SK-N-MC (cell line): ENCODE results near the gene NINL.

Experiments
- EZH2 ChIP-seq: fragments of 200-600 bp; sonication (generic); IDR thresholded peaks from one replicate; pipeline ENCODE4 v1.6.1; 2017; ENCODE audit warnings: antibody characterized with exemption
- POLR2AphosphoS5 ChIP-seq: IDR thresholded peaks from 2 replicates; pipeline ENCODE4 v1.6.1; 2012; ENCODE audit warnings: mild to moderate bottlenecking, low read depth, low read length, borderline replicate concordance

GRCh38 chr20:25624500-25624939 is 39.2 kb upstream of the NINL start:
- no peak for TF ChIP-seq POLR2AphosphoS5
- TF ChIP-seq EZH2, result no peak
